ENCODE results near the gene PSORS1C1. TPM values are rescaled to one million over a fixed set of nuclear protein-coding genes. Genes with fewer than 3 reads are reported as not detected.

PSORS1C1 gene
- total RNA-seq, 1 donor from 2014 or later = 1.2 TPM

- intact Hi-C loops (cut with DNase I) = no loop called here
- DNase-seq (no peak), ATAC-seq (ENCODE audit: poor library complexity) (no peak)
Observed at GRCh38 chr6:31121131-31121790, 6.7 kb downstream of the PSORS1C1 start.

- ATAC-seq (ENCODE audit: poor library complexity) (peak; percentile 82), DNase-seq (peak; percentile 63)
- intact Hi-C loops (cut with DNase I) = no loop called here
Observed at GRCh38 chr6:31122791-31123706, 8.4 kb downstream of the PSORS1C1 start.

- peak; percentile 14 for ATAC-seq (ENCODE audit: poor library complexity)
- intact Hi-C loops (cut with DNase I) = no loop called here
Observed at GRCh38 chr6:31125162-31125561, 10.6 kb downstream of the PSORS1C1 start.

GRCh38 chr6:31125586-31126363 lies 11.2 kb downstream of the PSORS1C1 start:
- intact Hi-C loops (cut with DNase I) = no loop called here
- ATAC-seq (ENCODE audit: poor library complexity) (peak; percentile 45), DNase-seq (no peak)

More at GRCh38 chr6:31125162-31125561, 10.6 kb downstream of the PSORS1C1 start:
- no peak for DNase-seq

- no peak for DNase-seq
- intact Hi-C loops (cut with DNase I) = no loop called here
- peak; percentile 23 for ATAC-seq (ENCODE audit: poor library complexity)
Observed at GRCh38 chr6:31126396-31127175, 12.0 kb downstream of the PSORS1C1 start.

- DNase-seq = no peak
- peak; percentile 45 for ATAC-seq (ENCODE audit: poor library complexity)
- intact Hi-C loops (cut with DNase I) = no loop called here
Observed at GRCh38 chr6:31128093-31128676, 13.6 kb downstream of the PSORS1C1 start.

- DNase-seq = no peak
- intact Hi-C loops (cut with DNase I) = no loop called here
- no peak for ATAC-seq (ENCODE audit: poor library complexity)
Observed at GRCh38 chr6:31129130-31129529, 14.5 kb downstream of the PSORS1C1 start.

GRCh38 chr6:31130751-31131150 lies 16.2 kb downstream of the PSORS1C1 start:
- intact Hi-C loops (cut with DNase I) = no loop called here
- DNase-seq (no peak), ATAC-seq (ENCODE audit: poor library complexity) (no peak)

GRCh38 chr6:31131595-31131994 lies 17.0 kb downstream of the PSORS1C1 start:
- intact Hi-C loops (cut with DNase I) = no loop called here
- DNase-seq = no peak
- ATAC-seq (ENCODE audit: poor library complexity) = no peak

- intact Hi-C loops (cut with DNase I) = no loop called here
- DNase-seq (no peak), ATAC-seq (ENCODE audit: poor library complexity) (no peak)
Observed at GRCh38 chr6:31132806-31133205, 18.2 kb downstream of the PSORS1C1 start.

GRCh38 chr6:31135710-31136109 lies 21.1 kb downstream of the PSORS1C1 start:
- DNase-seq = no peak
- intact Hi-C loops (cut with DNase I) = loop anchor here (5.0 kb wide), 2 partner anchors 57 to 232 kb away; no protein-coding TSS in a partner anchor
- ATAC-seq (ENCODE audit: poor library complexity) = no peak

- intact Hi-C loops (cut with DNase I) = loop anchor here (5.0 kb wide), 2 partner anchors 53 to 228 kb away; no protein-coding TSS in a partner anchor
- no peak for DNase-seq
- ATAC-seq (ENCODE audit: poor library complexity) = no peak
Observed at GRCh38 chr6:31138982-31139381, 24.4 kb downstream of the PSORS1C1 start, which contains the start of gene PSORS1C2. Gene PSORS1C2 (minus strand): TSS chr6:31139066. CDS start chr6:31139026, 40 bp downstream.

- no peak for DNase-seq
- intact Hi-C loops (cut with DNase I) = loop anchor here (5.0 kb wide), 2 partner anchors 53 to 228 kb away; no protein-coding TSS in a partner anchor
- ATAC-seq (ENCODE audit: poor library complexity) = no peak
Observed at GRCh38 chr6:31139599-31139998, 25.0 kb downstream of the PSORS1C1 start.

- intact Hi-C loops (cut with DNase I) = no loop called here
- ATAC-seq (ENCODE audit: poor library complexity) (no peak), DNase-seq (no peak)
Observed at GRCh38 chr6:31140643-31141042, 26.0 kb downstream of the PSORS1C1 start.

GRCh38 chr6:31142361-31142761 lies 27.8 kb downstream of the PSORS1C1 start:
- intact Hi-C loops (cut with DNase I) = no loop called here
- ATAC-seq (ENCODE audit: poor library complexity) (peak; percentile 28), DNase-seq (no peak)

- DNase-seq = peak; percentile 82
- peak; percentile 83 for ATAC-seq (ENCODE audit: poor library complexity)
- intact Hi-C loops (cut with DNase I) = no loop called here
Observed at GRCh38 chr6:31143148-31143547, 28.5 kb downstream of the PSORS1C1 start.

- DNase-seq = no peak
- ATAC-seq (ENCODE audit: poor library complexity) = no peak
Observed at GRCh38 chr6:31144296-31144969, 29.8 kb downstream of the PSORS1C1 start.

More at GRCh38 chr6:31144296-31144969, 29.8 kb downstream of the PSORS1C1 start:
- intact Hi-C loops (cut with DNase I) = no loop called here
